H1 (cell line): ENCODE data around the gene MLANA. TPM values are rescaled to one million over a fixed set of nuclear protein-coding genes. Genes with fewer than 3 reads are reported as not detected.

ENCODE experiments used
- ATF2 ChIP-seq: IDR thresholded peaks from 2 replicates; pipeline ENCODE4 v1.6.1; 2012; ENCODE audit warnings: low read length, inconsistent platforms
- KDM5A ChIP-seq: fragments of 200-600 bp; IDR thresholded peaks from 2 replicates; pipeline ENCODE4 v1.7.1; 2012; ENCODE audit warnings: mild to moderate bottlenecking, low read length, inconsistent platforms, mixed read lengths
- TEAD4 ChIP-seq: IDR thresholded peaks from 2 replicates; pipeline ENCODE4 v1.6.1; 2012; ENCODE audit warnings: low read depth, low read length, inconsistent platforms, mixed read lengths
- polyA plus RNA-seq, 7 experiments: library from polyadenylated mRNA; depleted of rRNA in 3 of 7; stranded (reverse) in 5 of 7; unstranded in 2 of 7; fragments of >200 nt in 5 of 7; fragments of 200-250 nt in 2 of 7; gene quantifications; 1 replicate in 5 of 7; 2 replicates in 1 of 7; 4 replicates in 1 of 7; pipeline versions ENCODE4 v1.2.1 to v1.2.3, GENCODE V29; 2011 to 2013; ENCODE audit warnings: missing spikeins in 2 of 7, mixed read lengths in 2 of 7
- total RNA-seq: library from RNA; stranded (reverse); fragmentation: NEBNext Ultra II Directional; extraction: Animal tissue kit (Norgen Biotek cat#: 25700); gene quantifications from 2 replicates; pipeline ENCODE4 v1.2.1, GENCODE V29; 2021

The MLANA gene
- total and polyA plus RNA-seq, 2 of the 8 experiments (the other 6 are each of a cell fraction or from before 2014, with no cell fraction given): not detected

DNA sequence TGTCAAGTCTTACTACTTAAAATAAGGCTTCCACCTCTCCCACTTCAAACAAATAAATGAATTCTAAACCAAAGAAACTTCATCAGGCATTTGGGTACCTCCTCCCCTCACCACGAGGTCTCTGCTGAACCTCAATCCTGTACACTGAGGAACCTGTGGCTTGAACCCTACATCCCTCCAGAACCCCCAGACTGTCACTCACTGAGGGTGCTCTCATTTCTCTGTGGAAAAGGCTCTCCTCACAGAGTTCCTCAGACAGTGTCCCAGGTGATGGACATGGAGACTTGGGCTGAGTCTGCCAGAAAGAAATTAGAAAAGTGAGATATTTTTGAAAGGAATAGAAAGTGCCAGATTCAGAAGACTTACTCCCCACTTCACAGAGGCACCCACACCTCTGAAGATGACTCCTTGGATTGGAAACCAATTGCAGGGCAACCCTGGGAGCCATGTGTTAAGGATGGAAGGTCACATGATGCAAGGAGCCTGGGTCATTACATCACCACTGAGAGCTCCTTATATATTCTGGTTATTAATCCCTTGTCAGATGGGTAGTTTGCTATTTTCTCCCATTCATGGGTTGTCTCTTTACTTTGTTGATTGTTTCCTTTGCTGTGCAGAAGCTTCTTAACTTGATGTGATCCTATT lies 19.8 kb downstream of the MLANA start (continued):
- no peak for TF ChIP-seq ATF2
- TF ChIP-seq KDM5A: no peak
- TF ChIP-seq TEAD4: no peak
- TF ChIP-seq, all 59 proteins: peak for 0
